Measurements from ENCODE around the gene GSTM2. TPM values are rescaled to one million over a fixed set of nuclear protein-coding genes. Genes with fewer than 3 reads are reported as not detected.

GSTM2 gene
- 22.6 and 28.5 TPM in 2 replicates for total RNA-seq
- 71.8 TPM for polyA plus RNA-seq (2012)

DNA sequence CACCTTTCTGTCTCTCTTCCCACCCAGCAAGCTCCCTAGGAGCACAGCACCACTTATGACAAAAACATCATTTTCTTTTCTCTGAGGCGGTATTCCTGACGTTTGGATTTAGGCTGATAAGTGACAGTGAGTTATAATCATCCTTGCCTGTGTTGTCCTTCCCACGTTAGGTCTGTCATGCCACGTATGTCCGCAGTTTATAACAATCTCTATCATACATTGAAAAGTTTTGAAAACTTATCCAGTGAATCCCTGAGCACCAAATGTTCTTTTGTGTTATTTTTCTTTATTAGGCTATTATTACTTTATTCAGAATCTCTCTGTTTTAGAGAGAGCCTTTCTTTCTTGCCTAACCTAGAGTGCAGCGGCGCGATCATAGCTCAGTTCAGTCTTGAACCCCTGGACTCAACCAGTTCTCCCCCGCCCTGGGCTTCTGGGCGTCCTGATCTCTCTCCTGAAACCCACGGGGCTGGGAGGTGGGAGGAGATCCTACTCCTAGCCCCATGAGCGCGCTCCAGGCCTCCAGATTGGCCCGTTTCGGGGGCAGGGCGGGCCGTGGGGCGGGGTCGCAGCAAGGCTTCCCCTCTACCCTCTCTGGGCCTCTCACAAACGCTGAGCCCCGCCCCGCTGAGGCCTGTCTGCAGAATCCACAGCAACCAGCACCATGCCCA is at the start of gene GSTM2:
Gene GSTM2, plus strand, starts transcription at position 606 of the 671 bp plus-strand sequence. Its CDS starts 59 bp downstream, at position 665.
- peak; percentile 91 for DNase-seq (ENCODE audit: low read depth)

DNA sequence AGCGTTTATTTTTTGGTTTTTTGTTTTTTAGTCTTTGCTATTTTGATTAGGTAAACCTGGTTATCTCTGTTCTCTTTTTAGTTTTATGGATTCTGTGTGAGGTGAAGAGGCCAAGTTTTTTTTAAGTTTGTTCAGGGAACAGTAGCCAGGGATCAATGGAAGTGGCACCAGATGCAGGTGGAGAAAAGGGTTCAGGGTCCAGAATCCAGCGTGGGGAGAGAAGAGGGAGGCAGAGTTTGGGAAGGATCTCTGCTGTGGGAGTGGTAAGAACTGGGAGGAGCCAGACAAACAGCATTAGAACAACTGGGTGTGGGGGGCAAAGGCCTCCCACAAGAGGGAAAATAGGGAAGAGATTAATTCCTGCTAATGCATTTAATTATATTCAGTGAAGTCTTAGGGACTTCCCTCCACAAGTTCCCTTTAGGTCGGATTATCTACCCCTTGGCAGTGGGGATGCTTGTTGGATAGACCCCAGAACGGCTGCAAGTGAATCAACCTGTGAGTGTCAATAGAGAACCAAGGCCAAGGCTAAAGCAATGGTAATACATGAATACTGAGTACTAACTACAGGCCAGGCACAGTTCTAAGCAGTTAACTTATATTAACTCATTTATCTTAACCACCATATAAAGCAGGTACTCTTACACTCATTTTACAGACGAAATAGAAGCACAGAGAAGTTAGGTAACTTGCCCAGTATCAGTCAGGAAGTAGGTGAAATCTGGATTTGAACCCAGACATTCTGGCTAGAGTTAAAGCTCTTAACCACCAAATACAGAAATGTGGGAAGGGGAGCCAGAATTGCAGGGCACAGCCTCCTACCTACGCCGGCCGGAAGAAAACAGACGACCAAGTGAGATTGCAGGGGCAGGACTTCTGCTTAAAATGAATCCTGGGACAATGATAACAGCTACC is 48.9 kb upstream of the GSTM2 start:
- no peak for DNase-seq (ENCODE audit: low read depth)

DNA sequence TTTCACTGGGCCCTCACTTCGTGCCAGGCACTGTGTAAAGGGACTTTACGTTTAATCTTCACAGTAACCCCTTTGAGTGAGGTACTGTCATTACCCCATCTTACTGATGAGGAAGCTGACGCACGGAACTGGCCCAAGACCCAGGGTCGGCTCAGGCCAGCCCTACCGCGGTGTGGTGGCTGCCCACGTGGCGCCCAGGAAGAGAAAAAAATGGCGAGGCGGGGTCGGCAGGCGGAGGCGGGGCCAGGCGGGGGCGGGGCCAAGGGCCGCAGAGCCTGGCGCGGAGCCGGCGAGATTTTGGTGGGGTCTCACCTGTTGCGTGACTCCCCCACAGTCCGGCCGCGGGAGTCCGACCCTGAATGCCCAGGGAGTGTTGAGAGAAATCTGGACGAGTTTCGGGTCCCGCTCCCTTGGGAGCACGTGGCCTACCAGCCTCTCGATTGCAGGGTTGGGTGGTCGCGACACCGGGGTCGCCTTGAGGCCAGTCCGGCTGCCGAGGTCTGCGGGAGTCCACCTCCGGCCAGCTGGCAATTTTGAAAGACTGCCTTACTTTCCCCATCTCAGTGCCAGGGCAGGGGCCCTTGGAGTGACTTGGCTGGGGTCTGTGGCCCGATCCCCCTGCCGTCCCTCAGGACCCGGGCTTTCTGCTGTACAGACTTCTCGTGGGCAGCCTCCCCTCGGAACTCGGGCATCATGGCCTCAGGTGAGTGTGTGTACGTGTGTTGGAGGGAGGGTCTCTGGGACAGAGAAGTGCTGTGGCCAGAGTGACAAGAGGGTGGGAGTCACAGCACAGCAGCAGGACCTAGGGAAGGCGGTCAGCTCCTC is 48.1 kb upstream of the GSTM2 start, which contains the start of the genes AMPD2 and GNAT2:
Gene AMPD2, plus strand, starts transcription at position 262 of the 825 bp plus-strand sequence. CDS start 1,339 bp downstream, outside the sequence.
Gene GNAT2, minus strand, starts transcription at position 41 of the 825 bp plus-strand sequence. CDS start 6,746 bp downstream, outside the sequence.
- DNase-seq (ENCODE audit: low read depth), result peak; percentile 82

- peak; percentile 52 for DNase-seq (ENCODE audit: low read depth)
Observed at GRCh38 chr1:109620401-109620791, 47.5 kb upstream of the GSTM2 start.

GRCh38 chr1:109620841-109621286 is 47.0 kb upstream of the GSTM2 start:
- DNase-seq (ENCODE audit: low read depth), result peak; percentile 87

GRCh38 chr1:109621379-109622136 is 46.3 kb upstream of the GSTM2 start:
- no peak for DNase-seq (ENCODE audit: low read depth)

GRCh38 chr1:109622137-109622892 is 45.5 kb upstream of the GSTM2 start:
- DNase-seq (ENCODE audit: low read depth), result no peak

DNA sequence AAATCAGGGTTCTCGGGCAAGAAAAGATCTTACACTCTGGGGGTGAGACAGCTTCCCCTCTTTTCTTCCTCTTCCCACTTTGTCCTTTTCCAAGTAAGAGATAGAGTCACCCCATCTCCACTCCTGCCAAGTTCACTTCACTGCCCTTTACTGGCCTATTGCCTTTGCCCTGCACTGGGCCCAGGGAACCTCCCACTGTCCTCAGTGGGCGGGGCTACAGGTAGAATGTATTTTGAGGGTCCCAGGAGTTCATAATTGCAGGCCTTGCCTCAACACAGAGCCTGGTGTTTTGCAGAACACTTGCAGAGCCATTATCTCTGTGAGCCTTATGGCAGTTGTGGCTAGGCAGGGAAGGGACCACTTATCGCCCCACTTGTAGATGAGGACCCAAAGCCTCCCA is 45.0 kb upstream of the GSTM2 start:
- no peak for DNase-seq (ENCODE audit: low read depth)

- no peak for DNase-seq (ENCODE audit: low read depth)
Observed at GRCh38 chr1:109623601-109624161, 44.2 kb upstream of the GSTM2 start.

- no peak for DNase-seq (ENCODE audit: low read depth)
Observed at GRCh38 chr1:109624201-109625010, 43.5 kb upstream of the GSTM2 start.

DNA sequence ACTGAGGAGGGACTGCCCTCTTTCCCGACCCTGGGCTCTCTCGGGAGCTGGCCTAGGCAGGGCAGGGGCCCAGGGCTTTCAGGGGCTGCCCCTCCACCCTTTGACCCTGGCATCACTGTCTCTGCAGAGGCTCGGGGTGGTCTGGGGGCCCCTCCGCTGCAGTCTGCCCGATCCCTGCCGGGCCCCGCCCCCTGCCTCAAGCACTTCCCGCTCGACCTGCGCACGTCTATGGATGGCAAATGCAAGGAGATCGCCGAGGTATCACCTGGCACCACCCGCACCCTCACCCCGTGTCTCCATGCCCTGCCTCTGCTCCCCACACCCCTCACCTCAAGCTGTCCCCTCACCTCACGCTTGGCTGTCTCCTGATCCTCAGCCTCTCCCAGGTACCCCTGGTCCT is 42.7 kb upstream of the GSTM2 start:
- DNase-seq (ENCODE audit: low read depth), result no peak

- DNase-seq (ENCODE audit: low read depth), result no peak
Observed at GRCh38 chr1:109625601-109626560, 42.0 kb upstream of the GSTM2 start.

DNA sequence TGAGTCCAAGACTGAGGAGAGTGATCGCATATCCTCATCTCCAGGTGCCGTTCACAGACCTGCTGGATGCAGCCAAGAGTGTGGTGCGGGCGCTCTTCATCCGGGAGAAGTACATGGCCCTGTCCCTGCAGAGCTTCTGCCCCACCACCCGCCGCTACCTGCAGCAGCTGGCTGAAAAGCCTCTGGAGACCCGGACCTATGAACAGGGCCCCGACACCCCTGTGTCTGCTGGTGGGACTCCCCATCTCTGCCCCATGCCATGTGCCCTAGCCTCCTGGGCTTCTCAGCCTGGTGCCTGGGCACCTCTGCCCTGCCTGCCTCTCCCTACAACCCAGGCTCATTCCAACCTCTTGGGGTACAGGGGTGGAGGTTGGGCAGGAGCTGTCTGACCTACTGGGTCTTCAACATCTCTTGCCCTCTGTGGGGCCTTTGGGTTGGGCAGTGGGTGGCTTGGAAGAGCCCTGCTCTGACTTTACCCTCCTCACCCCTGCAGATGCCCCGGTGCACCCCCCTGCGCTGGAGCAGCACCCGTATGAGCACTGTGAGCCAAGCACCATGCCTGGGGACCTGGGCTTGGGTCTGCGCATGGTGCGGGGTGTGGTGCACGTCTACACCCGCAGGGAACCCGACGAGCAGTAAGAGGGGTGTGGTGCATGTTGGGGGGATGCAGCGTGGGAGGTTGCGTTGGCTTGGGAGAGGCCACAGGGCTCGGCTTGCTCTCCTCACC is 41.0 kb upstream of the GSTM2 start:
- DNase-seq (ENCODE audit: low read depth), result no peak

GRCh38 chr1:109627692-109628399 is 40.0 kb upstream of the GSTM2 start:
- DNase-seq (ENCODE audit: low read depth), result no peak

- no peak for DNase-seq (ENCODE audit: low read depth)
Observed at GRCh38 chr1:109628540-109629321, 39.1 kb upstream of the GSTM2 start.

Data from myocyte (in vitro differentiated cells).